CD4-positive, alpha-beta T cell treated with Interleukin-21 for 1 hour (primary cell): ENCODE results near the gene CD226.

Source experiments
- DNase-seq: peaks from one replicate; pipeline ENCODE4 v3.0.0-alpha.2; 2020

The CD226 gene

GRCh38 chr18:69956057-69956456 lies 8.4 kb upstream of the CD226 start:
- DNase-seq = peak; percentile 40

GRCh38 chr18:69954719-69955480 lies 7.2 kb upstream of the CD226 start:
- DNase-seq = peak; percentile 55

GRCh38 chr18:69953191-69953590 lies 5.5 kb upstream of the CD226 start:
- no peak for DNase-seq

GRCh38 chr18:69951182-69951581 lies 3.5 kb upstream of the CD226 start:
- no peak for DNase-seq

- no peak for DNase-seq
Observed at GRCh38 chr18:69949538-69949936, 1.9 kb upstream of the CD226 start.

- peak; percentile 76 for DNase-seq
Observed at GRCh38 chr18:69948919-69949537, 1.4 kb upstream of the CD226 start.

GRCh38 chr18:69948256-69948655 lies 583 bp upstream of the CD226 start:
- DNase-seq = no peak

- DNase-seq = no peak
Observed at GRCh38 chr18:69946608-69947155, 991 bp downstream of the CD226 start.

GRCh38 chr18:69945220-69946114 lies 2.2 kb downstream of the CD226 start:
- DNase-seq = no peak

- peak; percentile 37 for DNase-seq
Observed at GRCh38 chr18:69944436-69944835, 3.2 kb downstream of the CD226 start.

GRCh38 chr18:69943021-69943420 lies 4.7 kb downstream of the CD226 start:
- DNase-seq = peak; percentile 46

GRCh38 chr18:69941183-69941582 lies 6.5 kb downstream of the CD226 start:
- DNase-seq = no peak

- peak; percentile 39 for DNase-seq
Observed at GRCh38 chr18:69939812-69940211, 7.9 kb downstream of the CD226 start.

GRCh38 chr18:69936191-69936558 lies 11.5 kb downstream of the CD226 start:
- peak; percentile 39 for DNase-seq

- peak; percentile 87 for DNase-seq
Observed at GRCh38 chr18:69935319-69936190, 12.1 kb downstream of the CD226 start.

- peak; percentile 46 for DNase-seq
Observed at GRCh38 chr18:69934601-69935265, 12.9 kb downstream of the CD226 start.

GRCh38 chr18:69929041-69929774 lies 18.5 kb downstream of the CD226 start:
- DNase-seq = no peak

GRCh38 chr18:69916412-69916811 lies 31.3 kb downstream of the CD226 start:
- no peak for DNase-seq

- DNase-seq = no peak
Observed at GRCh38 chr18:69908838-69909237, 38.8 kb downstream of the CD226 start.

- no peak for DNase-seq
Observed at GRCh38 chr18:69906765-69907164, 40.9 kb downstream of the CD226 start.

- no peak for DNase-seq
Observed at GRCh38 chr18:69900941-69901340, 46.7 kb downstream of the CD226 start.
